SJSA1 (cell line): Measurements from ENCODE around the gene LHPP. TPM values are rescaled to one million over a fixed set of nuclear protein-coding genes. Genes with fewer than 3 reads are reported as not detected.

ENCODE experiments used
- DNase-seq, 2 experiments: peaks; one replicate each; pipeline ENCODE4 v3.0.0-alpha.2; 2015 to 2020; ENCODE audit warnings: low spot score in 2 of 2, low read depth in 1 of 2
- H3K27ac ChIP-seq: fragments of 250-450 bp; sonication (Bioruptor Pico); 2 replicates; pipeline ENCODE4 v1.5.1; 2020; ENCODE audit warnings: mild to moderate bottlenecking, moderate library complexity
- H3K27me3 ChIP-seq: fragments of 250-450 bp; sonication (Bioruptor Pico); replicated peaks from 2 replicates; pipeline ENCODE4 v1.5.1; 2020; ENCODE audit warnings: mild to moderate bottlenecking, moderate library complexity
- H3K36me3 ChIP-seq: fragments of 250-450 bp; sonication (Bioruptor Pico); 2 replicates; pipeline ENCODE4 v1.5.1; 2020; ENCODE audit warnings: mild to moderate bottlenecking
- H3K4me1 ChIP-seq: fragments of 250-450 bp; sonication (Bioruptor Pico); replicated peaks from 2 replicates; pipeline ENCODE4 v1.6.1; 2021; ENCODE audit warnings: mild to moderate bottlenecking
- H3K4me3 ChIP-seq: fragments of 250-450 bp; sonication (Bioruptor Pico); 2 replicates; pipeline ENCODE4 v1.5.1; 2020; ENCODE audit warnings: mild to moderate bottlenecking
- H3K9me3 ChIP-seq: fragments of 250-450 bp; sonication (Bioruptor Pico); replicated peaks from 2 replicates; pipeline ENCODE4 v1.5.1; 2020; ENCODE audit warnings: mild to moderate bottlenecking
- total RNA-seq: library from RNA; depleted of rRNA; stranded (reverse); fragments of >200 nt; shearing (Covaris generic); gene quantifications from 2 replicates; pipeline ENCODE4 v1.2.3, GENCODE V29; 2014

Gene LHPP
- total RNA-seq, 1 experiment from 2014 or later: 8.8 TPM

- no peak overlapping the region for H3K4me3 ChIP-seq
- no peaks in the 10 kb centered on the region; the same call in 1 of the 2 replicates for H3K9me3 ChIP-seq
- DNase-seq: no peak
- no peaks in the 10 kb centered on the region for H3K27me3 ChIP-seq
- H3K36me3 ChIP-seq: no peaks in the 10 kb centered on the region
- no peak overlapping the region for H3K27ac ChIP-seq
- H3K4me1 ChIP-seq: peaks cover 13% of the 10 kb centered on the region
Measured at GRCh38 chr10:124644771-124645415, 183.3 kb downstream of the LHPP start.

- DNase-seq: no peak
- H3K27ac ChIP-seq: no peak overlapping the region
- no peaks in the 10 kb centered on the region for H3K36me3 ChIP-seq
- no peak overlapping the region for H3K4me3 ChIP-seq
- H3K4me1 ChIP-seq: peaks cover 14% of the 10 kb centered on the region
- H3K9me3 ChIP-seq: no peaks in the 10 kb centered on the region; the same call in 1 of the 2 replicates
- H3K27me3 ChIP-seq: no peaks in the 10 kb centered on the region
Measured at GRCh38 chr10:124645467-124646095, 184.0 kb downstream of the LHPP start.

- Histone ChIP-seq H3K36me3 (no peaks in the 10 kb centered on the region), H3K4me3 (no peak overlapping the region), H3K9me3 (no peaks in the 10 kb centered on the region; the same call in 1 of the 2 replicates), H3K27ac (no peak overlapping the region), H3K4me1 (peaks cover 20% of the 10 kb centered on the region), H3K27me3 (no peaks in the 10 kb centered on the region)
- no peak for DNase-seq
Measured at GRCh38 chr10:124646483-124647352, 185.1 kb downstream of the LHPP start.

- Histone ChIP-seq H3K9me3 (no peaks in the 10 kb centered on the region; the same call in 1 of the 2 replicates), H3K36me3 (no peaks in the 10 kb centered on the region), H3K4me3 (no peak overlapping the region), H3K4me1 (peaks cover 20% of the 10 kb centered on the region), H3K27me3 (no peaks in the 10 kb centered on the region), H3K27ac (0 out of 2 replicates have a peak overlapping the region, but pooled peaks have one; percentile 32)
- DNase-seq: peak; percentile 28 to 61
Measured at GRCh38 chr10:124647421-124648130, 186.0 kb downstream of the LHPP start.

GRCh38 chr10:124648131-124648475, 186.5 kb downstream of the LHPP start:
- 0 out of 2 replicates have a peak overlapping the region, but pooled peaks have one; percentile 32 for H3K27ac ChIP-seq
- no peak for DNase-seq

GRCh38 chr10:124648738-124649137, 187.1 kb downstream of the LHPP start:
- Histone ChIP-seq H3K36me3 (no peaks in the 10 kb centered on the region), H3K27ac (no peak overlapping the region), H3K9me3 (no peaks in the 10 kb centered on the region; the same call in 1 of the 2 replicates), H3K27me3 (no peaks in the 10 kb centered on the region), H3K4me1 (peaks cover 20% of the 10 kb centered on the region), H3K4me3 (no peak overlapping the region)
- no peak for DNase-seq

More at GRCh38 chr10:124648131-124648475, 186.5 kb downstream of the LHPP start:
- Histone ChIP-seq H3K9me3 (no peaks in the 10 kb centered on the region; the same call in 1 of the 2 replicates), H3K4me1 (peaks cover 20% of the 10 kb centered on the region), H3K27me3 (no peaks in the 10 kb centered on the region), H3K4me3 (no peak overlapping the region), H3K36me3 (no peaks in the 10 kb centered on the region)

- no peaks in the 10 kb centered on the region for H3K27me3 ChIP-seq
- no peak overlapping the region for H3K27ac ChIP-seq
- H3K4me1 ChIP-seq: peaks cover 20% of the 10 kb centered on the region
- DNase-seq: no peak
- no peaks in the 10 kb centered on the region; the same call in 1 of the 2 replicates for H3K9me3 ChIP-seq
- no peak overlapping the region for H3K4me3 ChIP-seq
- H3K36me3 ChIP-seq: no peaks in the 10 kb centered on the region
Measured at GRCh38 chr10:124649214-124649613, 187.6 kb downstream of the LHPP start.

GRCh38 chr10:124650263-124650662, 188.6 kb downstream of the LHPP start:
- Histone ChIP-seq H3K9me3 (no peaks in the 10 kb centered on the region; the same call in 1 of the 2 replicates), H3K27ac (no peak overlapping the region), H3K4me1 (peaks cover 20% of the 10 kb centered on the region), H3K4me3 (no peak overlapping the region), H3K36me3 (no peaks in the 10 kb centered on the region), H3K27me3 (no peaks in the 10 kb centered on the region)
- no peak for DNase-seq

- Histone ChIP-seq H3K4me3 (no peak overlapping the region), H3K9me3 (no peaks in the 10 kb centered on the region; the same call in 1 of the 2 replicates), H3K36me3 (no peaks in the 10 kb centered on the region), H3K27ac (no peak overlapping the region; the same call in 1 of the 2 replicates), H3K27me3 (no peaks in the 10 kb centered on the region), H3K4me1 (peaks cover 20% of the 10 kb centered on the region)
- DNase-seq: no peak
Measured at GRCh38 chr10:124650820-124651401, 189.3 kb downstream of the LHPP start.

GRCh38 chr10:124651402-124651891, 189.8 kb downstream of the LHPP start:
- no peak for DNase-seq
- Histone ChIP-seq H3K36me3 (no peaks in the 10 kb centered on the region), H3K27me3 (no peaks in the 10 kb centered on the region), H3K27ac (no peak overlapping the region), H3K9me3 (no peaks in the 10 kb centered on the region; the same call in 1 of the 2 replicates), H3K4me3 (no peak overlapping the region), H3K4me1 (peaks cover 20% of the 10 kb centered on the region)

- Histone ChIP-seq H3K27ac (no peak overlapping the region), H3K4me1 (peaks cover 16% of the 10 kb centered on the region), H3K36me3 (no peaks in the 10 kb centered on the region), H3K27me3 (no peaks in the 10 kb centered on the region), H3K4me3 (no peak overlapping the region), H3K9me3 (no peaks in the 10 kb centered on the region; the same call in 1 of the 2 replicates)
- no peak for DNase-seq
Measured at GRCh38 chr10:124652200-124652599, 190.6 kb downstream of the LHPP start.

GRCh38 chr10:124652701-124653100, 191.1 kb downstream of the LHPP start:
- Histone ChIP-seq H3K9me3 (no peaks in the 10 kb centered on the region; the same call in 1 of the 2 replicates), H3K27ac (no peak overlapping the region), H3K27me3 (no peaks in the 10 kb centered on the region), H3K4me3 (no peak overlapping the region), H3K36me3 (no peaks in the 10 kb centered on the region), H3K4me1 (peaks cover 12% of the 10 kb centered on the region)
- DNase-seq: no peak

GRCh38 chr10:124653311-124653710, 191.7 kb downstream of the LHPP start:
- DNase-seq: no peak
- H3K4me1 ChIP-seq: peaks cover 7% of the 10 kb centered on the region; the same call in 1 of the 2 replicates
- no peaks in the 10 kb centered on the region for H3K36me3 ChIP-seq

More at GRCh38 chr10:124653311-124653710, 191.7 kb downstream of the LHPP start:
- Histone ChIP-seq H3K4me3 (no peak overlapping the region), H3K9me3 (no peaks in the 10 kb centered on the region), H3K27me3 (no peaks in the 10 kb centered on the region), H3K27ac (no peak overlapping the region)
